Epithelial cell of esophagus (primary cell): ENCODE data around the gene LNPK.

Experiments used
- DNase-seq: peaks from one replicate; pipeline ENCODE4 v3.0.0; 2010; ENCODE audit warnings: low read depth
- H3K4me3 ChIP-seq: 2 replicates; pipeline ENCODE4 v1.5.1; 2011; ENCODE audit warnings: mild to moderate bottlenecking, low read length, control low read depth
- CTCF ChIP-seq: IDR thresholded peaks from 2 replicates; pipeline ENCODE4 v1.5.1; 2011; ENCODE audit warnings: low read depth, mild to moderate bottlenecking, low read length, control low read depth, inconsistent platforms; ENCODE audit not compliant: insufficient read depth; ENCODE audit errors: missing control alignments

Gene LNPK

DNA sequence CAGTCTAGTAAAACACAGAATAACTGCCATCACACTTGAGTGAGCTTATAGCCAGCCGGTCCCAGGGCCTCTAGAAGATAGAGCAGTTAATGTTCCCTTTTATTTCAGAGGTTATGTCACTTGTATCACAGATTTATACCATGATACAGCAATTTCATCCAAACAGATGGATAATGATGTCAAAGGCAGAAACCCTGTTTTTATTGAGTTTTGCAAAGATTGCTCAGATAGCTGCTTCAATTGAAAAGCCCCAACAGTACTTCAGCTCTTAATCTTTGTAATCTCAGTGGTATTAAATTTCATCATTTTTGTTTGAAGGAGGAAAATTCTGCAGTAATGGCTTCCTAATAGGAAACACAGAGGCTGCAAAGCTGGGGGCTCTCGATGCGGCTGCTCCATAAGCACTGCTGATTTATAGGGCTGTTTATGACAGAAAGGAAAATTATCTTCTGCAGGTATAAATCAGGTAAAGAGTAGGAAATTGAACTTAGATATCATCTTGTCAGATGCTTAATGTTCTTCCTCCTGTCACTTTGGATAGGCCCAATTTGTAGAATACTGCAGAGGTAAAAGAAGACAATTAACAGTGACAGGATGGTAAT, 112.3 kb downstream of the LNPK start:
- H3K4me3 ChIP-seq: no peak overlapping the region
- no peak for TF ChIP-seq CTCF
- no peak for DNase-seq

DNA sequence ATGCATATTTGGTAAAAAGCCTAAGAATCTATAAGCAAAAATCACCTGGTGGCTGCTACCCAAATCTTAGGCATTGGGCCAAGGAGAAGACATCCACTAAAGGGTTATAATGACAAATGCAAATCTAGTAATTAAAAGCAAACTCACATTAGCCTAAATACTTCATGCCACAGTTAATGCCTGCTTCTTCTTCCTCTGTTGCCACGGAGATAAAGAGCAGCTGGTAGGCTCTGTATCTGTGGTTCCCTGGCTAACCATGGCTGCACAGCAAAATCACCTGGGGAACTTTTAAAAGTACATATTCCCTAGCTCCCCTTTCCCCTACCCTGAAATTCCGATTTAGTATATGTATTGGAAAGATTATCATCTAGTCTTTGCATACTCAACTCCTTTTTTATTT, 114.3 kb downstream of the LNPK start:
- no peak for TF ChIP-seq CTCF
- no peak overlapping the region for H3K4me3 ChIP-seq
- no peak for DNase-seq

- no peak overlapping the region for H3K4me3 ChIP-seq
- DNase-seq: no peak
- no peak for TF ChIP-seq CTCF
Observed at GRCh38 chr2:175884697-175885393, 117.2 kb downstream of the LNPK start.

DNA sequence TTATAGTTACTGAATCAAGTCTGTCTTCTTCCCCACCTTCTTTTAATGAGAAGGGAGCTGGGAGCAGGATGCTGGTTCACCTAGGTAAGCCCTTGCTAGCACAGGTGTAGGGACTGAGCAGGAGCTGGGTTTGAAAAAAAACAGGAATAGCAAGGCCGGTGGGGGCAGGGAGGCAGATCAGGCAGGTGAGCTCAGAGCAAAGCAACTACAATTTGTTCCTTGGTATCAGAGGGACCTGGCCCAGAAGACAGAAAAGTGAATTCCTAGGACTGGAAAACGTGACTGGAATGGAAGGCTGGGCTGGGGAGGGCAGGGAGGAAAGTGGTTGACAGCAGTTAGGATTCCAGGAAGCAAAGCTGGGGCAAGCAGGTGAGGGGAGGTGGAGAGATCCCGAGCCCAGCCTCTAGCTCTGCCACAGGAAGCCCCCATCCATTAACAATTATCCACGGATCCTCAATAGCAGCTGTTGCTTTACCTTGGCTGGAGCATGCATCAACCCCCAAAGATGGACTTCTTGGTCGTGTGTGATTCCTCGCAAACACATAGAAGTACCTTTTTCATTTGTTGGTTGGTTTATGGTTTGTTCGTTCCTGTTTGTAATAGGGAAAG, 118.4 kb downstream of the LNPK start:
- no peak for DNase-seq

GRCh38 chr2:175879679-175880078, 122.4 kb downstream of the LNPK start:
- DNase-seq: no peak
- H3K4me3 ChIP-seq: no peak overlapping the region
- TF ChIP-seq CTCF: no peak

More for the DNA sequence above, 118.4 kb downstream of the LNPK start:
- no peak overlapping the region for H3K4me3 ChIP-seq
- TF ChIP-seq CTCF: no peak

DNA sequence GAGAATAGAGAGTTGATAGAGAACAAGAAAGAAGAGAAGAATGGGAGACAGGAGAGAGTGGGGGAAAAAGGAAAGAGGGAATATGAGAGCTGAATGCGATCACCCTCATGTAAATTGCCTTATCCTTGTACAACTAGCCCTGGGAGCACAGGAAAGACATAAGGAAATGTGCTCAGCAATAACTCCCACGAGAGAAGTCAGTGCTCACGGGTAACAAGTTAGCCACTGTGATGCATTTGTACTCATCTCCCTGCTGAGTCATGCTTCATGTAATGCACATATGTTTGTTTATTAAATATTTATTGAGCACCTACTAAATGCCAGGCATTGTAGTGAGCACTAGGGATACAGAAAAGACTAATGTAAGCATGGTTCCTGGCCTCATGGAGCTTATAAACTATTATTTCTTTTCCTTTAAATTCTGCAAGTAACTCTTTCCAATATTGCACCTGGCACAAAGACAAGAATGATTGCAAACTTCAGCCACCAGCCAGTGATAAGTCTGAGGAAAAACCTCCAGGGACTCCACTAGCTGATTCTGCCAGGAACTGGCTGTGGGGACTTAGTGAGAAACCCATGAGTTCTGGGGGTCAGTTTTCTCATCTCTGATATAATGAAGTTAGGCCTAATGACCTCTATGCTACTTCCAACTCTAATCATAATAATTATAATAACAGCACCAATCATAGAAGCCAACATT, 124.1 kb downstream of the LNPK start:
- peak; percentile 20 for DNase-seq
- no peak overlapping the region for H3K4me3 ChIP-seq
- TF ChIP-seq CTCF: no peak
